Activated CD4-positive, alpha-beta T cell treated with anti-CD3 and anti-CD28 coated beads for 36 hours (primary cell): Measurements from ENCODE around the gene MCF2L. TPM values are rescaled to one million over a fixed set of nuclear protein-coding genes. Genes with fewer than 3 reads are reported as not detected.

Experiments used
- ATAC-seq: fragments of 200-7000 bp; cut with Tn5 transposase; one replicate; pipeline ENCODE4 v1.10.0; 2021; ENCODE audit warnings: mild to moderate bottlenecking, moderate library complexity
- CTCF ChIA-PET: fragments of 350-600 bp; sonication (Branson Sonifier 250); formaldehyde crosslinking; loops from one replicate; lab custom pipeline; 2021; ENCODE audit warnings: antibody characterized with exemption; lab: Charles Lee
- POLR2A ChIA-PET: fragments of 350-600 bp; sonication (Branson Sonifier 250); formaldehyde crosslinking; loops from one replicate; lab custom pipeline; 2021; ENCODE audit warnings: antibody characterized with exemption, inconsistent platforms; lab: Charles Lee
- DNase-seq: peaks from one replicate; pipeline ENCODE4 v3.0.0-alpha.2; 2020
- H3K27ac Mint-ChIP-seq: one replicate; pipeline ENCODE4 v1.8.0; 2021; ENCODE audit warnings: mixed read lengths
- H3K27me3 Mint-ChIP-seq: one replicate; pipeline ENCODE4 v1.8.0; 2021; ENCODE audit warnings: mixed read lengths
- H3K36me3 Mint-ChIP-seq: one replicate; pipeline ENCODE4 v1.8.0; 2021; ENCODE audit warnings: low read depth, mixed read lengths
- H3K4me1 Mint-ChIP-seq: one replicate; pipeline ENCODE4 v1.8.0; 2021; ENCODE audit warnings: mixed read lengths
- H3K4me3 Mint-ChIP-seq: one replicate; pipeline ENCODE4 v1.8.0; 2021; ENCODE audit warnings: mild to moderate bottlenecking, moderate library complexity, mixed read lengths
- H3K9me3 Mint-ChIP-seq: one replicate; pipeline ENCODE4 v1.8.0; 2021; ENCODE audit warnings: low read depth, mixed read lengths
- intact Hi-C, 2 experiments: fragments of 100-400 bp; cut with DNase I in 1 of 2; cut with micrococcal nuclease in 1 of 2; formaldehyde crosslinking; loops; one replicate each; pipeline versions ENCODE4 v1.14.2 to v1.15.1; 2022 to 2024; cut with DNase I, micrococcal nuclease
- total RNA-seq, 2 experiments: library from RNA; stranded (reverse); gene quantifications; one replicate each; pipeline ENCODE4 v1.2.3, GENCODE V29; 2021

Gene MCF2L
- total RNA-seq, 2 experiments from 2014 or later, result 8.4 to 8.7 TPM

DNA sequence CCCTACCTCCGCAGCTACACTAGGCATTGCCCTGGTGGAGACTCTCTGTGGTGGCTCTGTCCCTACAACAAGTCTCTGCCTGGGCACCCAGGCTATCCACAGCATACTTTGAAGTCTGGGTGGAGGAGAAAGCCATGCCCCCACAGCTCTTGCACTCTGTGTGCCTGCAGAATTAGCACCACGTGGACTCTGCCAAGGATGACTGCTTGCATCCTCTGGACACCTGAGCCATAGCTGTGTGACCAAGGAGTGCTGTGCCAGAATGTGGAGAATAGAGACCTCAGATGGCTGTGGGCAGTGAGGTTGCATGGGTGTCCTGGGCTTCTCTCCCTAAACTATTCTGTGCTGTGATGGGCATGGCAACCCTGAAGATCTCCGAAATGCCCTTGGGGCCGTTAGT lies 21.2 kb upstream of the MCF2L start:
- DNase-seq (no peak), ATAC-seq (no peak)
- Mint-ChIP-seq H3K27ac (no peak overlapping the region), H3K4me1 (peaks cover 1% of the 10 kb centered on the region), H3K36me3 (no peaks in the 10 kb centered on the region), H3K4me3 (no peak overlapping the region), H3K9me3 (no peaks in the 10 kb centered on the region), H3K27me3 (peaks cover 15% of the 10 kb centered on the region)
- CTCF ChIA-PET, result no interaction called here
- intact Hi-C loops, result no loop called here
- POLR2A ChIA-PET, result no interaction called here

DNA sequence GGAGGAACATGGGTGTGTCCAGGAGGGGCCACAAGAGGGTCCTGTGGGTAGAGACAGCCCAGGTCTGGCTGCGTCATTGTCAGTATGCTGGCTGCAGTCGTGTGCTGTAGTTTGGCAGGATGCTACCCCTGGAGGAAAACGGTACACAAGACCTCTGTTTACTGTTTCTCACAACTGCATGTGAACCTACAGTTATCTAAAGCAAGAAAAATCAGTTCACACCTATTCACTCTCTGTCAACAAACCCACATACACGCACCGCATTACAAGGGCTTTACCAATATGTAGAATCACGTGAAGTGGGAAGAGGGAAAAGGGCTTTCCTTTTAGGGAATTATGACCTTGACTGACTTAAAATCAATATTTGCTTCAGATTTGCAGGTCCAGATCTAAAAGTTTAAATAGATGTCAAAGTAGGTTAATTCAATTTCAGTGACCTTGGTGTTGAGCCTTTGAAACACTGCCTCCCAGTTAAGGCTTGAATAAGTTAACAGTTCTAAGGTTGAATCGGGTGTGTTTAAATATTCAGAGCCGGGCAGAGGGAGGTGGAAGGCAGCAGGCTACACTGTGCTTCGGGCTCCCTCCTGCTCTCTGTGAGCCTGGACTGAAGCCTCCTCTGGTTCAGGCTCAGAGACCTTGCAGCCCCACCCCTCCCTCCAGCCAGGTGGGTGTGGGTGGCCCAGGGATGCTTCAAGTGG lies 17.2 kb upstream of the MCF2L start:
- ChIA-PET POLR2A (no interaction called here), CTCF (no interaction called here)
- no peak overlapping the region for H3K27ac Mint-ChIP-seq
- ATAC-seq (no peak), DNase-seq (no peak)
- H3K9me3 Mint-ChIP-seq, result no peaks in the 10 kb centered on the region
- intact Hi-C loops, result no loop called here
- no peak overlapping the region for H3K4me3 Mint-ChIP-seq
- no peaks in the 10 kb centered on the region for H3K36me3 Mint-ChIP-seq
- H3K27me3 Mint-ChIP-seq, result peaks cover 12% of the 10 kb centered on the region
- H3K4me1 Mint-ChIP-seq, result no peaks in the 10 kb centered on the region

DNA sequence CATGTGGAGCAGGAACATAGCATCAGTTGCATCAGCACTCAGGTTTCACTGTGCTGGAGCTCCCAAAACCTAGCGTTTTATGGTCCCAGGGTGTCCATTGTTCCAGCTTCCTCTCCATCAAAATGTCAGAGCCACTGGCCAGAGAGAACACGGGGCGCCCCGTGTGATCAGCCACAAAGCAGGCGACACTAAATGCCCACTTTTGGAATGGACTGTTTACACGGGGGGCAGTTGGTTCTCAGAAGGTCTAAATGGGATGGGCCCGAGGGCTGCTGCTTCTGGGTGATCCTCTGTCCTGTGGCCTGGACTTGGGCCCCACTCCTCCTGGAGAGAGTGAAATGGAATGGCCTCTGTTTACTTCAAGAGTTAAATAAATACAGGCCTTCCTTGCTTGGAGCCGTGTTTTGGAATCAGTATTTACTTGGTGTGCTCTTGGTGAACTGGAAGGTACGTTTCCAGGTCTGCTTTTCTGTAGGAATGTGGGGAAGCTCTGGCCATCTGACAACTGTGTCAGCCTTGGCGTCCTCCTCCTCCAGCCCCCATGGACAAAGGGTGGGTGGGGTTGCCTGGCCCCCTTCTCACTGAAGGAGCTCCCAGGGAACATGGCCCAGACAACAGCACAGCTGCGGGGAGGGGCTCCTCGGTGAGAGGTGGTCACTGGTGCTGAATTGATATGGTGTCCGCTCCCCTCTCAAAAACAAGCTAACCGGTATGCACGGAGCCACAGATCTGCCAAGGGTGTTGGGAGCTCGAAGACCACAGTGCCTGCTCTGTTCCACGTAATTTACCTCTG lies 16.1 kb upstream of the MCF2L start:
- intact Hi-C loops, result no loop called here
- ATAC-seq (no peak), DNase-seq (no peak)
- Mint-ChIP-seq H3K27ac (no peak overlapping the region), H3K27me3 (peaks cover 8% of the 10 kb centered on the region), H3K4me1 (no peaks in the 10 kb centered on the region), H3K9me3 (no peaks in the 10 kb centered on the region), H3K36me3 (no peaks in the 10 kb centered on the region), H3K4me3 (no peak overlapping the region)
- CTCF ChIA-PET, result no interaction called here
- POLR2A ChIA-PET, result no interaction called here

DNA sequence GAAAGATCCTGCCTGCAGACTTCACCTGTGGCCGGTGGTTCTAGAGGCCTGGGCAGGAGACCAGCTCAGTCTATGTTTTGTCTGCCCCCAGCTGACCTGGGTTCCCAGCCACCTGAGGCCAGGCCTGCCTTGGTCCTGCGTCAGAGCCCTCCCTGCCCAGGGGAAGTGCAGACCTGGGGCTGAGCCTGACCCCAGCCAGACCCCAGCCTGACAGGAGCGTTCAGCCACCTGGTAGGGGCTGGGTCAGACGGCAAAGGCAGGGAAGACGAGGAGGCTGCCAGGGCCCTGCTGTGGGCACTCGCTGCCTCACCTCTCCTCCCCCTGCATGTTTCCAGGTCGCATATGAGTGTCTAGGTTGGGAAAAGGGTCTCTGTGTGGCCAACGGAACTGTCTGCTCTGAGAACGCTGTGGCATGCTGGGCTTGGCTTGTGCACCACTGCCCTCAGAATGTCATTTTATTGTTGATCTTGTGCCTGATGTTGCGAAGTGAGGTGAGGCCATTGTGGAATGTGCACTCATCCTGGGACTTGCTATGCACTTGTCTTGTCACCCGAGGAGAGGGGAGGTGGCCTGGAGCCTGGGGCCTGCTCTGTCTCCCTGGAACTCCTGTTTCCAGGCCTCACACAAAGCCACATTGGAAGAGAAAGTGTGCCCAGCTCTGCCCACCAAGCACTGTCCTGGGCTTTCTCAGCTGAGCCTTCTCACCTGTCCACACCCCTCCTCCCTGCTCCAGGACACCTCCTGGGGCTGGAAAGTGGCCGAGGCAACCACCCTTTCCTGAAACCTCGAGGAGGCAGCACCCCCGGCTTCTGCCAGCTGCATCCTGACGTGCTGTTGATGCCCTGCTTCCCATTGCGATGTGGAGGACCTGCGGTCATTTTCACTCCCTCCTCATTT lies 15.2 kb upstream of the MCF2L start:
- POLR2A ChIA-PET, result no interaction called here
- no peaks in the 10 kb centered on the region for H3K36me3 Mint-ChIP-seq
- CTCF ChIA-PET, result no interaction called here

DNA sequence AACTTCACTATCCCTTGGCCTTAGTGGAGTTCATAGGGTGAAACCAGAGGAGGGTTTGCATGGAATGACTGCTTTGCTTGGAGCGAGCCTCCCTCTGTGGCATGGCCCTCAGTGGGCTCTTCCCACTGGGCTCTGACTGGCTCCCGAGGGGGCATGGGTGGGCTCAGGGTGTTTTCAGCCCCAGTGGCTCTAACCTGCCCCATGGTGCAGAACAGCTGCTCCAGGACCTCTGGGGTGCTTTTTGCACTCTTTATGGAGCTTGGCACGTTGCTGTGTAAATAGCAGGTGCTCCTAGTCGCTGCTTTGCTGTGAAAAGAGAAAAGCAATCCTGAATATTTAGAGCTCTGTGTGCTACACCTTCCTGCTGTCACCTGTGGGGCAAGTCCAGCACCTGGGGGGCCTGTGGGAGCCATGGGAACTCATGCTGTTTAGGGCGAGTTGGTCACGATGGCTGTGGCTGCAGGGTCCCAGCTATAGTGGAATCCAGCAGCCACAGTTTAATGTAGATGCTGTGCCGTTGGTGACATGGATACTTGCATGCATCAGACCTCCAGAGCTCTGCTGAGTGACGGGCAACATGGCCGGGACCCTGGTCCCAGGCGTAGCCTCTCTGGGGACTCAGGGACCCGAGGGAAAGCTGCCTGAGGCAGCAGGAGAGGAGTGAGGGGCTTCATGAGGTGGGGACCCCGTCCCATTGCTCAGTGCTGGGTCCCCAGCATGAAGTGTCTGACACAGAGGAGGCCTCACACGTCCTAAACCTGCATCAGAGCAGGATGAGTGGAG lies 14.3 kb upstream of the MCF2L start:
- H3K4me3 Mint-ChIP-seq, result no peak overlapping the region
- ChIA-PET POLR2A (no interaction called here), CTCF (no interaction called here)
- no peak for DNase-seq
- no peak overlapping the region for H3K27ac Mint-ChIP-seq
- ATAC-seq, result no peak
- peaks cover 4% of the 10 kb centered on the region for H3K27me3 Mint-ChIP-seq
- H3K4me1 Mint-ChIP-seq, result no peaks in the 10 kb centered on the region
- no peaks in the 10 kb centered on the region for H3K36me3 Mint-ChIP-seq
- intact Hi-C loops, result no loop called here
- no peaks in the 10 kb centered on the region for H3K9me3 Mint-ChIP-seq

More for the DNA sequence above, 15.2 kb upstream of the MCF2L start:
- no peaks in the 10 kb centered on the region for H3K4me1 Mint-ChIP-seq
- intact Hi-C loops, result no loop called here
- no peak for DNase-seq
- H3K4me3 Mint-ChIP-seq, result no peak overlapping the region
- no peak overlapping the region for H3K27ac Mint-ChIP-seq
- H3K9me3 Mint-ChIP-seq, result no peaks in the 10 kb centered on the region
- peaks cover 8% of the 10 kb centered on the region for H3K27me3 Mint-ChIP-seq
- no peak for ATAC-seq

DNA sequence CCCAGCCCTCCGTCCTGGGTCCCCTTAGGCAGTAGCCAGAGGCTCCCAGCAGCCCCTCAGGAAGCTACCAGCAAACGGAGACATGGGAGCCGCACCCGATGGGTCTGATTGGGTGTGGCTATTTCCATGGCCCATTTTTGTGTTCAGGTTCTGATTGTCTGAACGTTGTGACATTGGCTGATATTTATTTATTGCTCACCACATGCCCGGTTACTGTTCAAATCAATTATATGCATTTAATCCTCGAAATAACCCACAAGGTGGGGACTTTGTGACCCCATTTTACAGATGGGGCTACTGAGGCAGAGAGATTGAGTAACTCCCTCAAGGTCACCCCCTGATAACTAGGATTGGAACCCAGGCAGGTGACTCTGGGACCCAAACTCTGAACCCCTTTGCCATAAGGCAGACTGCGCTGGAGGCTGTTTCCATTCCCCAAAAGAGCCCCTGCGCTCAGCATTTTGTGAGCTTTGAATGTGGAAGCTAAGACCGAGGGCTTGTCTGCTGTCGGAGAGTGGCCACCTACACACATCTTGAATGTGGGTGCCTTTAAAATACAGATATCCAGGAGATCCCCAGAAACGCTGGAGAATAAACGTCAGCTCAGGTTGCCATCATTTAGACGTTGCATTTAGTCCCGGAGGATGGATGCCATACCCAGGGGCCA lies 13.6 kb upstream of the MCF2L start:
- Mint-ChIP-seq H3K27ac (no peak overlapping the region), H3K27me3 (peaks cover 4% of the 10 kb centered on the region), H3K4me3 (no peak overlapping the region), H3K36me3 (no peaks in the 10 kb centered on the region), H3K9me3 (no peaks in the 10 kb centered on the region), H3K4me1 (no peaks in the 10 kb centered on the region)
- POLR2A ChIA-PET, result no interaction called here
- CTCF ChIA-PET, result interaction anchor here (1.2 kb wide), 1 partner anchor 12 kb away, joined by 3 read pairs; no protein-coding TSS in a partner anchor
- intact Hi-C loops, result no loop called here
- no peak for ATAC-seq
- DNase-seq, result no peak

DNA sequence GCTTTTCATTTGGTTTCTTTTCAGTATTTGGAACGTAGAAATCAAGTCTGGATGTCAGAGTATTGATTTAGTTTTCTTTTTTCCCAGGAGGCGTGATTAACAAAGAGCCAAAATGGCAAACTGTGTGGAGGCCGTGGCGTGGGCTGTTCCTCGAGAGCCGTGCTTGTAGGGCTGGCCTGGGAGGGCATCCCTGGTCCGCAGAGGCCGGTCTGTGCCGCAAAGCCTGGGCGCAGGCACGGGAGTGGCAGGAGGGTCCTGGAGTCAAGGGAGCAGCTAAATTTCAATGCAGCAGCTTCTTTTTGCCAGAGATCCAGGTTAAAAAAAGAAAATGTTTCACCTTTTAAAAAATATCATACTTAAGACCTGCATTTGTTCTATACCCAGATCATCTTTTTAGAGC lies 13.1 kb upstream of the MCF2L start:
- DNase-seq (no peak), ATAC-seq (no peak)
- Mint-ChIP-seq H3K9me3 (no peaks in the 10 kb centered on the region), H3K36me3 (no peaks in the 10 kb centered on the region), H3K4me3 (no peak overlapping the region), H3K27me3 (peaks cover 3% of the 10 kb centered on the region), H3K27ac (no peak overlapping the region), H3K4me1 (no peaks in the 10 kb centered on the region)
- ChIA-PET POLR2A (no interaction called here), CTCF (interaction anchor here (1.2 kb wide), 1 partner anchor 13 kb away, joined by 3 read pairs; no protein-coding TSS in a partner anchor)
- intact Hi-C loops, result no loop called here

DNA sequence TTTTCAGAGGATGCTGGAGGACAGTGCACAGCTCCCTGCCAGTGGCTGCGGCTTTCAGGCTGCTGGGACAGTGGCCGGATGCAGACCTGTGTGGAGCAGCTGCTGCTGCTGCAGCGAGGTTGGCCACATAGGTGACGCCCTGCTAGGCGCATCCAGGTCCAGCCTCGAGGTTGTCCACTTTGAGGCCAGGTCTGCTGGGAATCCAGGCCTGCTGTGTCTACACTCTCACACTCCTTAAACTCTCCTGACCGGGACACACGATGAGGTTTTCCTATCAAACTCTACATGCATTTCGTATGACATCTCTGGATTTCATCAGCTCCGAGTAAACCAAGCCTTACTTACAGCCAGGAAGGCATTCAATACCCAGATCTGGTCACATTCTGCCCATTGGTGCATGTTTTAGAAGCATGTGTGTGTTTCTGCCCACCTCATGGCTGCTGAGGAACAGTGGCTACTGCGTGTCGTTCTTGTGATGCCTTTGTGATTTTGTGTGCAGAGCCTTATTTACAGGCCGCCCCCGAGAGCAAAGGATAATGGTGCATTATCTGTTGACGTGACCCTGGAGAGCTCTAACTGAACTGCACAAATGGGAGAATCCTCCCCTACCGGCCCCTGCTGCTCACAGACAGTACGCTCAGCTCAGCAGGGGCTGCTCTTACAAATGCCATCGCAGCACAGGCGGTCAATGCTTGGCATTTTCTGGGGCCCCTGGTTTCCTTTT lies 12.3 kb upstream of the MCF2L start:
- CTCF ChIA-PET, result interaction anchor here (1.2 to 1.4 kb wide), 2 partner anchors 12 to 14 kb away, joined by 3 read pairs; partner anchors contain the start of gene MCF2L
- no peak overlapping the region for H3K4me3 Mint-ChIP-seq

DNA sequence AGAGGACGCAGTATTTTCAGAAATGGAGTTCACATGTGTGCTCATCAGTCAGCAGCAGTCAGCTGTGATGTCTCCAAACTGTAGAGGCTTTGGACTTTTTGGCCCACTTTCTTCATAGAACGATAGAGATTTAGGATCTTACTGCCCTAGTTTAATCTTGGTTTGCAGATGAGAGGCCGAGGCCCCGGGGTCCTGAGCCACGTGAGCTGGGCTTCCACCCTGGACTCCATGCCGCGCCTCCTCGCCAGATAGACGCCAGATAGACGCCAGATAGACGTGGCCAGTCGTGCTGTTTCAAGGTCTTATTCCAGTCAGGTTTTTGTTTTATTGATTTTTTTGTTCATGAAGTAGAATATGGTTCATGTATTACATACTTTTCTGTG lies 11.7 kb upstream of the MCF2L start:
- intact Hi-C loops, result no loop called here
- CTCF ChIA-PET, result interaction anchor here (1.4 kb wide), 1 partner anchor 11 kb away, joined by 3 read pairs; the partner anchor contains the start of gene MCF2L

More for the DNA sequence above, 12.3 kb upstream of the MCF2L start:
- ATAC-seq (no peak), DNase-seq (no peak)
- Mint-ChIP-seq H3K27me3 (peaks cover 2% of the 10 kb centered on the region), H3K27ac (no peak overlapping the region), H3K4me1 (no peaks in the 10 kb centered on the region), H3K9me3 (no peaks in the 10 kb centered on the region), H3K36me3 (no peaks in the 10 kb centered on the region)
- POLR2A ChIA-PET, result no interaction called here
- intact Hi-C loops, result no loop called here

More for the DNA sequence above, 11.7 kb upstream of the MCF2L start:
- Mint-ChIP-seq H3K4me3 (no peak overlapping the region), H3K9me3 (no peaks in the 10 kb centered on the region), H3K4me1 (no peaks in the 10 kb centered on the region), H3K27me3 (peaks cover 2% of the 10 kb centered on the region), H3K27ac (no peak overlapping the region), H3K36me3 (no peaks in the 10 kb centered on the region)
- no peak for DNase-seq
- no peak for ATAC-seq
- POLR2A ChIA-PET, result no interaction called here
